Fibroblast of peridontal ligament (primary cell): ENCODE data around the gene ST13.
"Not testable (repeated sequence)": the region's sequence is repeated elsewhere in the genome, so short reads cannot be mapped to it uniquely, and the experiment has no call there.

Experiments
- DNase-seq: peaks from one replicate; pipeline ENCODE4 v3.0.0-alpha.2; 2010; ENCODE audit errors: extremely low read depth

The ST13 gene

DNA sequence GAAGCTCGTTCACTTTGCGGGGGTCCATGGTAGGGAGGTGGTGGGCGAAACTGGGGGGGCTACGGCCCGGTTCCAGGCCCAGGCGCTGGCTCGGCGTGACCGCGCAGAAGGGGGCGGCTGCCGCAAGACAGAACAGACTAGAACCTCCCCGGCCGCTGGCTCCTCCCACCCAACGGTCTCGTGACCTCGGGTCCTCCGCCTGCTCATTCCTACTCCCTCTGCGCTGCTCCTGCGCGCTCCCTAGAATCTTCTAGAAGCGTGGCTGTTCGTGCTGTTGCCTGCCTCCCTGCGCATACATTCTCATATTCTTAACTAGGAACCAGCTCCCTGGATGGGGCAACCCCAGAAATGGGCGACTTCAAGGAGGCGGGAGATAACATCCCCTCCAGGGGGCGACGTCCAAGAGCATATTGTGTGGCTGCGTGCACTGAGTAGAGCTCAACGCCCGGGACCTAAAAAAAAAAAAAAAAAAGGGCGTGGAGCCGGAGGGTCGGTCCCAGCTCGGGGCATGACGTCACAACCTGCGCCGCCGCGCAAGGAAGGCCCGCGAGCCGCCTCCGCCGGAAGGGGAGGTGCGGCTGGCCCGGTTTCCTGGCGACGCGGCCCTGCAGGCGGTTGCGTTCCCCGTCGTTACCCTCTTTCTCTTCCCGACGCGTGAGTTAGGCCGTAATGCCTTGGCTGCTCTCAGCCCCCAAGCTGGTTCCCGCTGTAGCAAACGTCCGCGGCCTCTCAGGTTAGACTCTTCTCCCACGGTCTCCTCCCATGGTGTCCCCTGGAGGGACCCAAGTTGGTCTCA lies at the start of gene ST13, which contains the start of gene XPNPEP3:
TSS of gene ST13 (minus strand) at position 127 of the 796 bp plus-strand sequence. CDS start at position 28, 99 bp downstream.
TSS of gene XPNPEP3 (plus strand) at position 636 of the 796 bp plus-strand sequence. CDS start at position 670, 34 bp downstream.
- DNase-seq: peak; percentile 95

- no peak for DNase-seq
These were observed 47.7 kb upstream of the ST13 start for GRCh38 chr22:40904101-40904500.

DNA sequence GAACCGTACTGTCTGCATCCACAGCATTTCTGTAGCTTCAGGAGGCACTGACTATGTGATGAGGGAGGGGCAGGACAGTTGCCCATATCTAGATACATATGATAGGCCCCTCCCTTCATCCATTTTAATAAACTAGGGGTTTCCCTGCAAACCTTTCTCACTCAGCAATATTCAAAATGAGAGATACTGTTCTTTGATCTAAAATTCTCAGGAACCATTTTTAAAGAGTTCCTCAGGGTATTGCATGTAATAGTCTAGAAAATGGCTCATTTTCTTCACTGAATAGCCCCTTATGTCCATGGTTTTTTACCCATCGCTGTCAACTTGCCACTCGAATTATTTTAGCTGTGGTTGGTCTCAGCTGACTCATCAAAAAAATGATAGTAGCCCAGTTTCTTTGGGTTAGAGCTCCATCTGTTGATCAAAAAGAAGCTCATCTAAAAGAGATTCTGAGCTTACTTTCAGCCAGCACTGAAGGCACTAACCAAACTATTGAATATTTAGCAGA lies 42.5 kb upstream of the ST13 start:
- DNase-seq: peak; percentile 78

- DNase-seq: no peak
These were observed 38.0 kb upstream of the ST13 start for GRCh38 chr22:40894417-40894816.

DNA sequence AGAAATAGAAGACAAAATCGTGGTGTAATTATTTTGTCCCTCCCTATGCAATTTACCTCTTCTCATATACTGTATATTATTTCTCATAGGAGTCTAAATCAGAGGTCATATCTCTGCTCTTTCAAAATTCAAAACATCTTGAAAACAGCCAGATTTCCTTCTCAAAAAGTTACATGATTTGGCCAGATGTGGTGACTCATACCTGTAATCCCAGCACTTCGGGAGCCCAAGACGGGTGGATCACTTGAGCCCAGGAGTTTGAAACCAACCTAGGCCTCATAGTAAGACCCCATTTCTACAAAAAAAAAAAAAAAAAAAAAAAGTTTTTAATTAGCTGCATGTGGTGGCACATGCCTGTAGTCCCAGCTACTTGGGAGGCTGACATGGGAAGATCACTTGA lies 34.4 kb upstream of the ST13 start:
- peak; percentile 29 for DNase-seq

GRCh38 chr22:40889116-40889515 lies 32.7 kb upstream of the ST13 start:
- DNase-seq: no peak

DNA sequence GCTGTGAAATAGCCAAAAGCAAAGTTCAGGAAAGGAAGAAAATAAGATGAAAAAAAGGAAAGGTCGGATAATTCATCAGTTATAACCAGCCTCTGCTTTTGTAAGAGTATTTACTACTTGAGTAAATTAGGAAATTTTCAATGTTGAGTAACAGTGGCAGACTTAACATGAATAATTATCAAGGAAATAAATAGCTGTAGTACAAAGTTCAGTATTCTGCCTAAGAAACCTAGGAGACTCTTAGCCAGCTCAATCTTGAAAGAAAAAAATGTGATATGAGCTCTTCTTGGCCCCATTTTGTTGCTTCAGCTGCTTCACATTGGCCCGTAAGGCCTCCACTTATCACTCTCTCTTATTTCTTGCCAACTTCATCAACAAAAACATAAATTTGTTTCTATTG lies 22.5 kb upstream of the ST13 start:
- no peak for DNase-seq

- DNase-seq: no peak
These were observed 21.0 kb upstream of the ST13 start for GRCh38 chr22:40877488-40877887.

DNA sequence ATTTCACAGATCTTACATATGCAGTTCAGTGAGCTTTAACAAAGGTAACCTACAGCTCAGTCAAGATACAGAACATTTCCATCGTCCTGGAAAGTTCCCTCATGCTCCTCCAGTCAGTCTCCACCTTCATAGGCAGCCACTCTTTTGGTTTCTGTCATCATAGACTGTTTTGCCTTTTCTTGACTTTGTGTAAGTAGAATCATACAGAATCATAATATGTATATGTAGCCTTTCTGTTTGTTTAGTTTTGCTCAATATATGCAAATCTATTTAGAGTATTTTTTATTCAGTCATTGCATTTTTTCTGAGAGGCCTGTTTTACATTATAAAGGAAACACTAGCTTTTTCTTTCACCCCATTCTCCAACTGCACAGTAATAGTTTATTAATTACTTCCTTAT lies 20.5 kb upstream of the ST13 start:
- DNase-seq: no peak

GRCh38 chr22:40875111-40875510 lies 18.7 kb upstream of the ST13 start:
- DNase-seq: no peak

GRCh38 chr22:40874016-40874415 lies 17.6 kb upstream of the ST13 start:
- no peak for DNase-seq

GRCh38 chr22:40868379-40868778 lies 11.9 kb upstream of the ST13 start:
- not testable (repeated sequence) for DNase-seq

GRCh38 chr22:40867109-40867508 lies 10.7 kb upstream of the ST13 start:
- no peak for DNase-seq

DNA sequence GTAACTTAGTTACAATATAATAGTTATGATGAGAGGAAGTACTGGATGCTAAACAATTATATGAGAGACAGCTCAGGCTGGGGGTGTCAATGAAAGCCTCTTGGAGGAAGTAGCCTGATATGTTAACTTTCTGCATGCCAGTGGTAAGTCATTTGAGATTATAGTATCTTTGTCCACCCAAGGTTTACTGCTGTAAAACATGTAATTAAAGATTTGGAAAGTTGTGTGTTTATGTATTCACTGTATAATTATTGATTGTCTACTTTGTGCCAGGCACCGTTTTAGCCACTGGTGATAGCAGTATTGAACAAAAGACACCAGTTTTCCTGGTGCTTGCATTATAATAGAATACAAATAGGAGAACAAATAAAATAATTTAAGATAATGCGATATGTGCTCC lies 6.1 kb upstream of the ST13 start:
- no peak for DNase-seq

DNA sequence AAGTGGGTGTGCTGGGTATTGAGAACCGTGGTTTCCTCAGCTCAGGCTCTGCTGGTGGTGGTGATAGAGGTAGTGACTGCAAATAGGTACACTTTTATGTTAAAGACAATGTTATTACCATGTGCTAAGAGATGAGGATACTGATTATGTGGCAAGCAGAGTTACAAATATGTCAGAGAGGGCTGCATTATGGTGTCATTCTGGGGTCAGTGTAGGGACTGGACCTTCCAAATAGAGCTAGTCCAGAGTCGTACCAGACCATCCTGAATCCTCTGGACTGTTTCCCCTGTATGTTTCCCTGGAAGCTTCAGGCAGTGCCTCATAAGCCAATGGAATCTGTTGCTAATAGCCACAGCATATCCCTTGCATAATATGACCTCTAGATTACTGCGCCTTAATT lies 5.6 kb upstream of the ST13 start, which contains the start of gene DNAJB7:
TSS of gene DNAJB7 (minus strand) at position 101 of the 400 bp plus-strand sequence. CDS start 119 bp downstream, outside the sequence.
- no peak for DNase-seq

DNA sequence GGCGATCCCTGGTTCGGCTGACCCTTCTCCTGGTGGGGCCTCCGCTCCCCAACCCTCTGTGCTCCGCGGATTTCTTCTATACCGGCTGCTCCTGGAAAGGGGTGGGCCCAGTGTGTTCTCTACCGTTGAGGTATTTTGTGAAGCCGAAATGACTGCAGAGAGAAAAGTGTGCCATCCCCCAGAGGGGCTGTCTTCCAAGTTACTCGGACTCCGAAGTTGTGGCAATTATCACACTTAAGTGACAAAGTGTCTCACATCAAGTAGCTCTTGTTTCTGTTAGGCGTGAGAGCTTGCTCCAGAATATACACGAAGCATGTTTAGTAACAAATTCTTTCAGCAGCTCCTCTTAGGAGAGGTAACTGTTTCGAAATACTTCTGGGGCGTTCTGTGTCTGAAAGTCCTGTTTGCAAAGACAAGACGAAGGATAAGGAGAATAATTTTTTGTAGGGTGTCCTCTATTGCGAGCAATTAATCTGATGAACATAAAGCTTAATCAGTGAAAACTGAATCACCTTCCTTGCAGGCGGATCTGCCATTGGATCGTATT lies 943 bp upstream of the ST13 start:
- peak; percentile 12 for DNase-seq

GRCh38 chr22:40855979-40856512 lies 393 bp downstream of the ST13 start:
- peak; percentile 23 for DNase-seq

GRCh38 chr22:40855071-40855978 lies 1.1 kb downstream of the ST13 start:
- DNase-seq: peak; percentile 47

DNA sequence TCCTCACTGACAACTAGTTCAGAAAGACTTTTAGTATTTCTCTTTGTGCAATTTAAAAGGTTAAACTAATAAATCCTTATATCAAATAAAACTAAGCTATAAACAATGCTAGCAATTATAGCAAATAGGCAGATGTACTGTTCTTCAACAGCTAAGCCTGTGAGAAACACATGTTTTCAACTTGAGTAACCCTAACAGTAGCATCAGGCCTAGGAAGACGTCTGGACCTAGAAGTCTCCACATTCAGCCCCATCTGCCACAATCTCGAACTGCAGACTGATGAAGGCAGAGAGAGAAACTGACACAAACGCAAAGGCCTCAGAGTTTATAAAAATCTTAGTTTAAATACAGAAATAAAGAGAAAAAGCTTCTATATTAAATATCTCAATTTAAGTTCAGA lies 2.5 kb downstream of the ST13 start:
- peak; percentile 29 for DNase-seq

DNA sequence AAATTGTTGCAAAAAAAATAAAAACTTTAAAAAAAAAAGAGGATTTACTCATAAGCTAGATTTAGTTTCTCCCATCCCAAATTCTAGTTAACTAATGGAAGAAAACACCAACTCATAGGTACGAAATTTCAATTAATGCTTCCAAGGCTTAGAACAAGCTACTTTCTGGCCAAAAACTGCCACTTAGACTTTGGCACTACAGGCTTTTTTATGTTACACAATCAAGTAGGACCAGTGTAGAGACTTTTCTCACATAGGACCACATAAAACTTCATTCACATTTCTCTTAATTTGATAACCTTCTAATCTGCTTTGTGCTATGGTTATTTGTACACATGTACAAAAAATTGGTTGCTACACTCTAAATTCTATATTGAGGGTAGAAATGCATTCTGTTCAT lies 3.1 kb downstream of the ST13 start:
- peak; percentile 7 for DNase-seq

DNA sequence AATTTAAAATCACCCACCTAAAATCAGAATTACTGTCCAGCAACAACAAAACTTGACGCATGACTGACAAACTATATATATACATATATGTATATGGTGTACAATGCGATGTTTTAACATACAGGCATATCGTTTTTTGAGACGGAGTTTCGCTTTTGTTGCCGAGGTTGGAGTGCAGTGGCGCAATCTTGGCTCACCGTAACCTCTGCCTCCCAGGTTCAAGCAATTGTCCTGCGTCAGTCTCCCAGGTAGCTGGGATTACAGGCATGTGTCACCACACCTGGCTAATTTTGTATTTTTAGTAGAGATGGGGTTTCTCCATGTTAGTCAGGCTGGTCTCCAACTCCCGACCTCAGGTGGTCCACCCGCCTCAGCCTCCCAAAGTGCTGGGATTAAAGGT lies 10.6 kb downstream of the ST13 start:
- DNase-seq: not testable (repeated sequence)

DNA sequence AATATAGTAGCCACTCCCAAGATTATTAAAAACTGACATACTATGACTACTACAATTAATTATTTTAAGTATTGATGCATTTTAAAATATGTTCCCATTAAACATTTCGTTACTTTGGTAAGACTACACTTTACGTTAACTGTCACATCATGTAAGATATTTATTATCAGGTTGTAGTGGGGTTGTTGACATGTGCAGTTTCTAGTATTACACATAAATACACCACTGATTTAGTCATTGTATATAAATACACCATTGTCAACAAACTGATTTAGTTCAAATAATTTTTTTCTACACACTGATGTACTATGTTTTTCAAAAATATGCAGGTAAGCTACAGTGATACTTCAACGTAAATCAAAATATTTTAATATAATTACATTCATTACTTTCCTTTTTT lies 11.5 kb downstream of the ST13 start:
- no peak for DNase-seq
